ENCODE results near the gene PPP4R3A. TPM values are rescaled to one million over a fixed set of nuclear protein-coding genes. Genes with fewer than 3 reads are reported as not detected.
"Not testable (repeated sequence)": the region's sequence is repeated elsewhere in the genome, so short reads cannot be mapped to it uniquely, and the experiment has no call there.

Gene PPP4R3A
- total RNA-seq, 1 experiment from 2014 or later, result 101 TPM

DNA sequence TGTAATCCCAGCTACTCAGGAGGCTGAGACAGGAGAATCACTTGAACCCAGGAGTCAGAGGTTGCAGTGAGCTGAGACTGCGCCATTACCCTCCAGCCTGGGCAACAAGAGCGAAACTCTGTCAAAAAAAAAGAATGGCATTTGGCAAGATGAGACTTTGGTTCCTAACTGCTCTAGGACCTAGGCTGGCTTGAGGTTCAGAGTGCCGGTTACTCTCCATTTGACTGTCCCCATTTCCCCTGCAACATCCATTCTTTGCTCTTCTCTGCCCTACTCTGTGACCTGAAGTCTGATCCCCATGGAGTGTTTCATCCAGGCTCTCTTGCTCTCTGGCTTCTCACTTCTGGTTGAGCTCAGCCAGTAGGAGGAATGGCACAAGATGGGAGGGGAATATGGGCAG is 26.2 kb upstream of the PPP4R3A start:
- POLR2A ChIA-PET (ENCODE audit: low non-redundant PET), result no interaction called here
- intact Hi-C loops (cut with micrococcal nuclease; ENCODE audit: unreplicated experiment), result no loop called here
- BruUV-seq (replicated peaks), result no TSS peak
- H3K27ac ChIP-seq (ENCODE audit: low read depth, low read length, poor library complexity, severe bottlenecking), result no peak overlapping the region
- DNase-seq (ENCODE audit: low spot score), result no peak
- no peak for TF ChIP-seq CTCF (conservative IDR thresholded peaks at IDR 0.05; ENCODE audit: low read depth, low read length)
- TF ChIP-seq EZH2 (IDR thresholded peaks at IDR 0.05; ENCODE audit: borderline replicate concordance, low read depth, low read length, poor library complexity, severe bottlenecking), result no peak
- H3K27me3 ChIP-seq (replicated peaks; ENCODE audit: insufficient read depth, low read depth, low read length, poor library complexity), result no peaks in the 10 kb centered on the region
- no peak overlapping the region for H3K4me3 ChIP-seq (ENCODE audit: low read depth, low read length, poor library complexity, severe bottlenecking)
- CTCF ChIA-PET, result no interaction called here
- H3K4me1 ChIP-seq (ENCODE audit: insufficient read depth, low read length, poor library complexity, severe bottlenecking), result no peaks in the 10 kb centered on the region
- H3K9me3 ChIP-seq (ENCODE audit: low read depth, low read length, poor library complexity, severe bottlenecking), result no peaks in the 10 kb centered on the region
- H3K36me3 ChIP-seq (ENCODE audit: insufficient read depth, low read length, poor library complexity, severe bottlenecking), result no peaks in the 10 kb centered on the region

GRCh38 chr14:91534059-91534458 is 23.9 kb upstream of the PPP4R3A start:
- CTCF ChIA-PET; H3K9me3 ChIP-seq (ENCODE audit: low read depth, low read length, poor library complexity, severe bottlenecking); H3K4me1 ChIP-seq (ENCODE audit: insufficient read depth, low read length, poor library complexity, severe bottlenecking); H3K4me3 ChIP-seq (ENCODE audit: low read depth, low read length, poor library complexity, severe bottlenecking); intact Hi-C loops (cut with micrococcal nuclease; ENCODE audit: unreplicated experiment); H3K36me3 ChIP-seq (ENCODE audit: insufficient read depth, low read length, poor library complexity, severe bottlenecking); H3K27ac ChIP-seq (ENCODE audit: low read depth, low read length, poor library complexity, severe bottlenecking); BruUV-seq (replicated peaks); DNase-seq (ENCODE audit: low spot score); H3K27me3 ChIP-seq (replicated peaks; ENCODE audit: insufficient read depth, low read depth, low read length, poor library complexity): not testable (repeated sequence)
- POLR2A ChIA-PET (ENCODE audit: low non-redundant PET), result interaction anchor here (0.6 kb wide), 1 partner anchor 269 kb away, joined by 5 read pairs; no protein-coding TSS in a partner anchor

- no peaks in the 10 kb centered on the region for H3K36me3 ChIP-seq (ENCODE audit: insufficient read depth, low read length, poor library complexity, severe bottlenecking)
- H3K4me3 ChIP-seq (ENCODE audit: low read depth, low read length, poor library complexity, severe bottlenecking), result no peak overlapping the region
- H3K27me3 ChIP-seq (replicated peaks; ENCODE audit: insufficient read depth, low read depth, low read length, poor library complexity), result no peaks in the 10 kb centered on the region
- no peak overlapping the region for H3K27ac ChIP-seq (ENCODE audit: low read depth, low read length, poor library complexity, severe bottlenecking)
- CTCF ChIA-PET, result no interaction called here
- intact Hi-C loops (cut with micrococcal nuclease; ENCODE audit: unreplicated experiment), result no loop called here
- TF ChIP-seq CTCF (conservative IDR thresholded peaks at IDR 0.05; ENCODE audit: low read depth, low read length) (no peak), EZH2 (IDR thresholded peaks at IDR 0.05; ENCODE audit: borderline replicate concordance, low read depth, low read length, poor library complexity, severe bottlenecking) (no peak)
- no TSS peak for BruUV-seq (replicated peaks)
- POLR2A ChIA-PET (ENCODE audit: low non-redundant PET), result no interaction called here
- no peaks in the 10 kb centered on the region for H3K4me1 ChIP-seq (ENCODE audit: insufficient read depth, low read length, poor library complexity, severe bottlenecking)
- H3K9me3 ChIP-seq (ENCODE audit: low read depth, low read length, poor library complexity, severe bottlenecking), result no peaks in the 10 kb centered on the region
- no peak for DNase-seq (ENCODE audit: low spot score)
Observed at GRCh38 chr14:91533623-91534022, 23.5 kb upstream of the PPP4R3A start.

DNA sequence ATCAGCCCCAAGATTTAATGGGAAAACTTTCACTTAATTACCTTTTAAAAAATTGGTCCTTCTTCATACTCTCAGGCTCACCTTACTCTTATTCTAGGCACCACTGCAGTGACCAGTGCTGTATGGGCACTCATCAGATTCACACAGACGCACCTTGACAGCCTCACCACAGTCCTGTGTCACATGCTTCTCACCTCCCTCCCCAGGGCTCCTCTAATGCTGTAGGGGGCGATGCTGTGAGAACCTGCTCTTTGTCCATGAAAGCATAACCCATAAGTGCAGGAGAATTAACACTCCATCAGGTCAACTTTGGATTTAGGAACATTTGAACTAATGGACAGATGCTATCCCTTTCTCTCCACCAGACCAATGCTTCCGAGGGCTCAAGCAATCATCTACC is 13.9 kb upstream of the PPP4R3A start:
- H3K9me3 ChIP-seq (ENCODE audit: low read depth, low read length, poor library complexity, severe bottlenecking), result no peaks in the 10 kb centered on the region
- DNase-seq (ENCODE audit: low spot score), result no peak
- intact Hi-C loops (cut with micrococcal nuclease; ENCODE audit: unreplicated experiment), result no loop called here
- ChIA-PET CTCF (no interaction called here), POLR2A (ENCODE audit: low non-redundant PET) (no interaction called here)
- H3K4me1 ChIP-seq (ENCODE audit: insufficient read depth, low read length, poor library complexity, severe bottlenecking), result no peaks in the 10 kb centered on the region
- H3K27me3 ChIP-seq (replicated peaks; ENCODE audit: insufficient read depth, low read depth, low read length, poor library complexity), result no peaks in the 10 kb centered on the region
- no peak overlapping the region for H3K4me3 ChIP-seq (ENCODE audit: low read depth, low read length, poor library complexity, severe bottlenecking)
- no TSS peak for BruUV-seq (replicated peaks)
- no peaks in the 10 kb centered on the region for H3K36me3 ChIP-seq (ENCODE audit: insufficient read depth, low read length, poor library complexity, severe bottlenecking)
- no peak overlapping the region for H3K27ac ChIP-seq (ENCODE audit: low read depth, low read length, poor library complexity, severe bottlenecking)
- TF ChIP-seq EZH2 (IDR thresholded peaks at IDR 0.05; ENCODE audit: borderline replicate concordance, low read depth, low read length, poor library complexity, severe bottlenecking) (no peak), CTCF (conservative IDR thresholded peaks at IDR 0.05; ENCODE audit: low read depth, low read length) (no peak)
